RKO (cell line): ENCODE measurements around the gene VAC14.

Experiments used
- DNase-seq: peaks from one replicate; pipeline ENCODE4 v3.0.0-alpha.2; 2016; ENCODE audit warnings: low spot score

The VAC14 gene

DNA sequence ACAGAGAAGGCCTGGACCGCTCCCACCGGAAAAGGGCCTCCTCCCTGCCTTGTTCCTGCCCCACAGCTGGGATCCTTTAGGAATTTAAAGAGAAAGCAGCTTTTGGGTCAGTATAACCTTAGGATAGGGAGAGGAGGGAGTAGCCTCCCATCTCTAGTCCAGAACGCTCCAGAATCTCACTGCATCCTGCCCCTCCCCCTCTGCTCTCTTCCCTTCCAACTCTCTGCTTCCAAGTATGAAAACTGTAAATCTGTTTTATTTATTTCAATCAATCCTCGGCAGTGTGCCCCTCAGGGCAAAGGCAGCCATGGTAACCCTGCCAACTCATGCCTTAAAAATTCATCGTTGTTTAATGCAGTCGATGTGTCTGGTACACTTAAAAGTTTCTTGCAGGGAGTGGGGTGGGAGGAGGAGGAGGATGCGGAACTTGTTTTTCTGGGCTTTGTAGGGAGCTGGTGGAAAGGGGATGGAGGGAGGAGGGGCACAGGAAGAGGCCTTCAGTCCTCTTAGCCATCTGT, 94.0 kb downstream of the VAC14 start:
- DNase-seq, result no peak

DNA sequence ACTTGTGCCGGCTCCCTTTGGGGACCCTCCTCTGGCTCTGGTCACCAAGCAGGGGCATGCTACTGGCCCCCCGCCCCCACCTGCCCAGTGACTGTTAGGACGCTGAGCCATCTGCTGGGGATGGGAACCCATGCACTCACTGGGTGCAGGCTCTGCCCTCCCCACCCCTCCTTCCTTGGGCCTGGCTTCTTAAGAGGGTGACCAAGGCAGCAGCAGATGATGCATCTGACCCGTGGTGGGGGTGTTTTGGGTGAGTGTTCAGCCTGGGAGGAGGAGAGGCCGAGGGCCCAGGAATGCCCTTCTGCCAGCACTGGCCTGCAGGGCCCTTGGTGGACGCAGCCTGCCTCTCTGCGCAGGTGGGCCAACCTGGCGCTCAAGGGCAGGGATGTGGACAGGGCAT, 95.9 kb downstream of the VAC14 start:
- no peak for DNase-seq

DNA sequence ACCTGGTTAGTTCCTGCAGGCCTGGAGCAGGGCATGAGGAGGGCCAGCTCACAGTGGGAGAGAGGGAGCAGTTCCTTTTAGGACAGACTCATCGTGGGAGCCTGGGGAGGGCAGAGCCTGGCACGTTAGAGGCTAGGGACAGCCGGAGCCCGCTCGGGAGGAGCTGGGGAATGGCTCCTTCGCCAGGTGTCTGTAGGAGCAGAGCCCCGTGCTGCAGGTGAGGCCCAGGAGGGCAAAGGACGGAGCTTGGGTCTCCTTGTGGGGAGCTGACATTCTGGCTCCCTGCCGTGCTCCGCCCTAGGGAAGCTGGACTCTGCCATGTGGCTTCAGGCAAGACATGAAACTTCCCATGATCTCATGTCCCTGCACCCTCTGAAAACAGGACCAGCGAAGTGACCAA, 96.4 kb downstream of the VAC14 start:
- no peak for DNase-seq

DNA sequence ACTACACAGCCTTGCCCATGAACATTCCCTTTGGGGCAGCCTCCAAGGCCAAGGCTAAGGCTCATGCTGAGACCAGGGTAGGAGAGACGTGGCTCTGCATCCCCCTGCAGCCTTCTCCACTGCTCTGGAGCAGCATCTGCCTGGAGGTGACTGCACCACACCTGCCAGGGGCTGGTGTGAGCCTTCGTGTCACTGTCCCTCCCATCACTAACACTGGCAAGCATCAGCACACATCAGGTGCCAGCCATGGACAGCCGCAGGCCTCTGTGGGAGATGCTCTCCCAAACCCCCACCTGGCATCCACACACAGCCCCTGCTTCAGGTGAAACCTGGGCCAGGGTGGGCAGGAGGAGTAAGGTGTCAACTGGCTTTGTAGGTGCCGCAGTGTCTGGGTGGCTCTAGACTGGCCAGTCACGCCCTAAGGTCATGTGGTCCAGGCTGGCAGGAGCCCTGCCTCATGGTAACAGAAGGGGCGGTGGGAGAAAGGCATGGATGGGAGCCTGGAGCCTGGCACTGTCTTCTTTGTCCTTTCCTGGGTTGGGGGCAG, 97.0 kb downstream of the VAC14 start:
- no peak for DNase-seq

DNA sequence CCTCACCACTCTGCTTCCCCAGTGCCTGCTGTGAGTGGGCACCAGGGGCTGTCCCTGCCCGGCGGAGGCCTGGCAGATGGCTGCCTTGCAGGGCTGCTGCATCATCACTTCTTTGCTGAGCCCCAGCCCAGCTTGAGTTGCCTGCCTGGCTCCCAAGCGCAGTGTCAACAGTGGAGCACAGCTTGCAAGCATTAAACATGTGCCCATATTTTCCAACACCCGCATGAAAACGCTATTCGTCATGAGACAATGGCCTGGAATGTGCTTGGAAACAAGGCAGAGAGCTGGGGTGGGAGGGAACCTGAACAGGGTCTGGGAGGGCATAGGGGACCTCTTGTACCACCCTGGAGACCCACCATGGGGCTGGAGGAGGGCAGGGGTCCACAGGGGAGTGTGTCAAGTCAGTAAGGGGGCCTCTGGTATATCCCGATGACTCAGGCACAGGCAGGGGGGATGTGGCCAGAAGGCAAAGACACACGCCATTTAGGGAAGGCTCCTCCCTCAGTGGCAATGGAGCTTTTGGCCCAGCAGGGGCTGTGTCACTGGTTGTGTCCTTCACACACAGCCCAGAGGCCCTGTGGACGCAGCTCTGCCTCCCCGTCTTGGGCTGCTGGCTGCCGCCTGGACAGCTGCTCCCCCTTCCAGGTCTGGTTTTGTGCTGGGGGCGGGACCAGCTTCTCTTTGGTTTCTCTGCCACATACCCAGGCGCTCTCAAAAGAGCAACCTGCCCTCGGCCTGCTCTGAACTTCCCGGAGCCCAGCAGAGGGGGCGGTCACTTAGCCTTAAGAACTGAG, 97.7 kb downstream of the VAC14 start:
- no peak for DNase-seq

DNA sequence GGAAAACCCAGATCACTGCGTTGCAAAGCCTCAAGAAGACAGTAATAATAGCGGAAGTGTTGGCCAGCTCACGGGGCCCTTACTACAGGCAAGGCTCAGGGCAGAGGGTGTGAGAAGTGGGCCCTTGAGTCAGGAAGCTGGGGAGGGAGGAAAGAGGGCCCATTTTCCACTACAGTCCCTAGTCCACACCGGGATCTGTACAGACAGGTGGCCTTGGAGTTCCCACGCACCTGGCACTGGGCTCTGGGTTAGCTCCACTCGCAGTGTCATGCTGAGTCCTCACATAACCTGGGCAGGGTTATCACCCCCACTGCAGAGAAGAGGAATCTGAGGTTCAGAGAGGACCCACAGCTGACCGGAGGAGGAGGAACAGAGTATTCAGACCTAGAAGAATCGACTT, 98.3 kb downstream of the VAC14 start:
- DNase-seq, result no peak

DNA sequence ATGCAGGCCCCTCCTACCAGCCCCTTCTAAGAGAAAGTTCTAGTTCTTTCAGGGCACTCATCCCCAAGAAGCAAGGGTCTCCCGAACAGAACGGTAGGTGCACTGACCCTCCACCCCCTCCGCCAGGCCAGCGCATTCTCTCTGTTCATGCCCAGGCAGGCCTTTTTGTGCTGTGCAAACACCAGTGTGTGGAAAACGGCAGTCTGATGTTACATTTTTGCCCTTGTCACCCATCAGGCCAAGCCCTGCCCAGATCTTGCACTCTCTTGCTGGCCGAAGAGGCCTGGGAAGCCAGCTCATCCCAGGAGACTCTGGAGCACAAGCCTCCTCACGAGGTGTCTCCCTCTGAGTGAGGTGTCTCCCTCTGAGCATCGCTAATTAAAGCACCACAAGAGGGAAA, 99.0 kb downstream of the VAC14 start:
- DNase-seq, result no peak

DNA sequence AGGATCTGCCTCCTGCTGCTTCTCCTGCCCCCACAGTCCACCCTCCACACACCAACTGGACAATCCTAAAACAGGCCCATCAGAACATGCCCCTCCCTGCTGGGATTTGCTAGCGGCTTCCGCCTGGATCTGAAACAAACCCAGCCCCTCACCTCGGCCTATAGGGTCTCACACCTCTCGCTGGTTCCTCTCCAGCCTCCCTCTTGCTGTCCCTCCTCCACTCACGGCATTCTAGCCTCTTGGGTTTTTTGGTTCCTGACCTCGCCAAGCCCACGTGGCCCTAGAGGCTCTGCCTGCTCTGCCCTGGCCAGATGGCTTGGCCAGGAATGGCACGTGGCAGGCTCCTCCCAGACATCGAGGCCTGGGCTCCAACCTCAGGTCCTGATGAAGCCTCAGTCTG, 99.4 kb downstream of the VAC14 start:
- no peak for DNase-seq

DNA sequence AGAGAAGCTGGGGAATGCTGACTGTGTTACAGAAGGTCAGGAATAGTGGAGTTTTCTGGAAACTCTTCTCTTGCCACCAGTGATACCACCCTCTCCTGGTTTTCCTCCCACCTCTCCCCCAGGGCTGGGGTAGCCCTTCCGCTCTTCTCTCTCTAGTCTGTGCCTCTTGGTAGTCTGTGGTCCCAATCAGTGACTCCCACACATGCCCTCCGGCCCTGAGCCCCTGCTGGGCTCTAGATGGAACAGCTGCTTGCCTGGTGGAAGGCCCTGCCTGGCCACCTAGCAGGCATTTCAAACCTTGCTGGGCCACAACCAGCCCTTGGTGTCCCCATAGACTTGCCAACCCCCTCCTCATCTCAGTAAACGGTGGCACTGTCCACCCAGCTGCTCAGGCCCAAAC, 99.9 kb downstream of the VAC14 start:
- no peak for DNase-seq

DNA sequence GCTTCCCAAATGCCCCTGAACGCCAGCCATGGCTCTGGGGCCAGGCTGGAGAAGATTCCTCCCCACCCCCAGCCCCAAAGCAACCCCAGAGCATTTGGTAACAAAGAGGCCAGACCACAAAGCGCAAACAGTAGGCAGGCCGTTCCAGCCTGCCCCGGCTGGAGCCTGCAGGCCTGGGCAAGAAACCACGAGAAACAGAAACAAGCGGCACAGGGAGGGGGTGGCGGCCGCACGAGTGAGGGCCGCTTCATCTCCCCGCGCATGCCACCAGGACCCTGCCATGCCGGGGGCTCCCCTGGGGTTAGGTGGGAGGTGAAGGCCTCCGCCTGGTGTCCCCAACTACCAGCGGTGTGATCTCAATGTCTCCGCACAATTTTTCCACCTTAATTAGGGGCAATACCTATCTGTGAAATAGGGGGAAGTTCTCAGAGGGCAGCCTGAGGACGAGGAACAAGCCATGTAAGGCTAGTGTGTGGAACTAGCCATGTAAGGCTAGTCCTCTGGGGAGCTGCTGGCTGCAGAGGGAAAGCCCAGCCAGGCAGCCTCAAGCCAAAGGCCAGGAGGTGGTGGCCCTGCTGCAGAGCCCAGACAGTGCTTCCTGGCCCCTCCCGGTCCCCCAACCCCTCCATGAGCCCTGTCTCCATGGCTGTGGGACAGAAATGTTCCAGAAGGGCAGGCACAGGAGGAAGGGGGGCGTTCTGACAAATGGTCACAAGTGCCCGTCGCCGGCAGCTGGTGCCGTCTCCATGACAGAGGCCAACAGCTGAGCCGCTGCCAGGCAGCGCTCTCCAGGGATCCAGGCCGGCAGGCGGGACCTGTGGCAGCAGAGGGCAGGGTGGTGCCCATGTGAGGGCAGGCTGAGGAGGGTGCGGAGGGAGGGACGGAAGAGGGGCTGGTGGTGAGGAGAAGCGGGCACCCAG, 100.6 kb downstream of the VAC14 start:
- no peak for DNase-seq

DNA sequence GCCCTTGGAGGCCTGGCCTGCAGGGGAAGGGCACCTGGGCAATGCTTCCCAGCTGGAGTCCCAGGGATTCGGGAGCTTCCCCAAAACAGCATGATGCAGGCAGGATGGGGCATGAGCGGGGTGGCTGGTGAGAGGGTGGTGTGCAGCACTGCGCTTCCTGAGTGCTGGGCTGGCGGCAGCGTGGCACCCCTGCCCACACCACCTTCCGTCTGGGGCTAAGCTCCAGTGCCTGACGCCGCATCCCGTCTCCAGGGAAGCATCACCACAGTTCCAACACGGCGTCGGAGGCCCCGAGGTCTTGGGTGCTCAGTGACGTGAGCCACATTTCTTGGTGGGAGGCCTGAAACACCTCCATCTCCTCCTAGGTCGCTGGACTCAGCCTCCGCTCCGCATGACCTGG, 101.3 kb downstream of the VAC14 start:
- DNase-seq, result no peak

DNA sequence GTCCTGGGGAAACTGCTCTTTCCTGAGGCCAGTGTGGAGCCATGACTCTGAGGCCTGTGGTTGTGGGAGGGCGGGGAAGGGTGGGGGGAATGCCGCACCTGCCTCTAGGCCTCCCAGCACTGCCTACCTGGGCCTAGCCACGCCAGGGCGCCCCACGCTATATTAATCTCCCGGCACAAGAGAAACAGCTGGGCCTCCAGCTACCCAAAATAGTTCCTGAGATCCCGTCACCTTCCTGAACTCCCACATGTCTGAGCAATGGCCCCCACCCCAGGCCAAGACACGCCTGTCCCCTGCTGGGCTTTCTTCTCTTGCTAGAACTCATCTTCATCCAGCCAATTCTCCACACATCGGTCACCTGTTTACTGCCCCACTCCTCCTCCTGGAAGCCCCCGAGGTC, 102.1 kb downstream of the VAC14 start:
- no peak for DNase-seq

DNA sequence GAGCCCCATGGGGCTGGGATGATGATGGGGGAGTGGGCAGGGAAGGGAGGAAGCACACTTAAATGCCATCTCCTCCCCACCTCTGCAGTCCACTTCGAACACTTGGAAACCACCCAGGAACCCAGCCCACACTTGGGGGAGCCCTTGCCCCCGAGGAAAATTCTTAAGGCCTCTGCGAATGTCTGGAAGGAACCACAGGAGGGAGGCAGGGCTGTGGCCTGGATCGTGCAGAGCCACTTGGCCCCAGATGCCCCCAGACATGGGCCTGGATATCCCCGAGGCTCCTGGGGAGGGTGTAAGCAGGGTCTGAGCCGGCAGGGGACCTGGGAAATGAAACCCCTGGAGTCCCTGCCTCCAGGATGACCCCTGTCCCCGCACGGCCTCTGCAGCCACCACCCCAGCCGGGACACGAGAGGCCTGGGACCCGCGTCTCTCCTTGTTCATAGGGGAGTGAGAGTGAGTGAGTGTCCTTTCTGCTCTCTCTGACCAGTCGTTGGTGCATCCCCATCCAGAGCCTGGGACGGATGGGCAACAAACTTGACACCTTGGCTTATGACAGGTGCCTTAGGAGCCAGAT, 103.3 kb downstream of the VAC14 start:
- DNase-seq, result no peak

DNA sequence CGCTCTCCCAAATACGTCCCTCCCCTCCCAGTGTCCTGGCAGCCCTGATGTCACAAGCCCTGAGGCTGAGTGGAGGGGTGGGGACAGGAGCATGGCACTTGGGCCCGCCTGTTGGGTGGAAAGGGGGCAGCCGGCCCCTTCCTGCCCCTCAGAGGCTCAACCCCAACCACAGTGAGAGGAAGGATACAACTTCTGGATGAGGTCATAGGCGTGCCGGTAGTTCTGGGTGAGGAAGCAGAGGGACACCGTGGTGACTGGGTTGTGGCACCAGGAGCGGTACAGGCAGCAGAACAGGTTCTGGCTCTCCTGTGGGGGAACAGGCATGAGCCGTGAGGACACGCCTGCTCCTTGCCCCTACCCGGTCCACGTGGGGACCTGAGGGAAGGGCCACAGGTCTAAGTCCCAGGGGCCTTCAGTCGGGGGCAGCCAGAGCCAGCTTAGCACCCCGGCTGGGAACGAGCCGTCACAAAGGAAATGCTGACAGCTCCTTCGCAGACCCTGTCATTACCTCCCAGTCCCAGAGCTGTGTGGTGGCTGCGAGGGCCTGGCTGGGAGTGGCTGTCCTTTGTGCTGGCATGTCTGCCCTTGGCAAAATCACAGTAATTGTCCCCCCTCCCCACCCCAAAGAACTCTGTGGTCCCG, 103.9 kb downstream of the VAC14 start:
- no peak for DNase-seq

DNA sequence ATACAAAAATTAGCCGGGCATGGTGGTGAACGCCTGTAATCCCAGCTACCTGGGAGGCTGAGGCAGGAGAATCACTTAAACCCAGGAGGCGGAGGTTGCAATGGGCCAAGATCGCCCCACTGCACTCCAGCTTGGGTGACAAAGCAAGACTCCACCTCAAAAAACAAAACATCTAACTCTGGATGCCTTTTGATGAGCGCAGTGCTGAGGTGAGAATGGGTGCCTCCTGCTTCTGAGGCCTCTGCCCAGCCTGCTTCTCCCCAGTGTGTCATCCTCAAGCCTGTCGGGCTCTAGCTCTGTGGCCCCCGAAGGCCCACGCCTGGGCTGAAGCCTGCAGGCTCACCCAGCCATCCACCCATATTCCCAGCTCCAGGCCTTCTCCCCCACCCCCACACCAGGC, 104.6 kb downstream of the VAC14 start:
- DNase-seq, result no peak

DNA sequence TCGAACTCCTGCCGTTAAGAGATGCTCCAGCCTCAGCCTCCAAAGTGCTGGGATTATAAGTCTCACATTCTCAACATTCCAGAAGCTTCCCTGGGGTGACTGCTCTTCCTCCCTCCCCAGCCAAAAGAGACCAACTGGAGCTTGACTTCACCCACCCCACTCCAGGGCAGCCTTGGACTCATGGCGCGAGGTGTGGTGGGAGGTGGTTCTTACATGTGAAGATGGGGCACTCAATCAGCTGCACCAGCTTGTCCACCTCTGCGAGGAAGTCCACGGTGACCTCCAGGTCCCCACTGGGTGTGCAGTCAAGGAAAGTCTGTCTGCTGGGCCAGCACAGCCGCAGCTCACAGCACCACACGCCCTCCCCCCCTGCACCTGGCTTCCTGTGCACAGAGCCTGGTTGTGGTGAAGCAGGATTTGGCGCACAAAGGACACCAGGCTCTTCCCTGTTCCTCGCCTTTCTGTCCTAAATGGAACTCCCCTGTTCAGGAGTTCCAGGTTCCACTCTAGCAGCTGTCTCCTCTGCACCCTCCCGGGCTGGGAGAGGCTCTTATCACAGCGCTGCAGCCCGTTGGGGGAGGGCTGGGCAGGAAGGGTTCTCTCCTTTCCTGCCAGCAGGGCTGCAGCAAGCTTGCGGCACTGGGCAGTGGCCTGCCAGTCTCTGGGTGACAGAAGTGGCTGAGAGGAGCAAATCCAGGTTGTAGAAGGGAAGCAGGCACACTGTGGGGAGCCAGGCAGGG, 105.5 kb downstream of the VAC14 start:
- DNase-seq, result no peak

DNA sequence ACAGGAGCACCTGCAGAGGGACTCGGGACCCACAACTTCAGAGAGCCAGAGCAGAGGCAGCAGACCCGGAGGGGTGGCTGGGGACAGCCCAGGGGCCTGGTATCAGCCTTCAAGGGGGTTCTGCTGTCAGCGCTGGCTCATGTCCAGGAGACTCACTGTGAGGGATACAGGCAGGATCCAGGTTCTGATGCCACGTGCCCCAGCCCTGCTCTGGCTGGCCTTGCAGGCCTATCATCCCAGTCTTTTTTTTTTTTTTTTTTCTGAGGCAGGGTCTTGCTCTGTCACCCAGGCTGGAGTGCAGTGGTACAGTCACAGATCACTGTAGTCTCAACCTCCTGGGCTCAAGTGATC, 106.1 kb downstream of the VAC14 start:
- DNase-seq, result no peak

DNA sequence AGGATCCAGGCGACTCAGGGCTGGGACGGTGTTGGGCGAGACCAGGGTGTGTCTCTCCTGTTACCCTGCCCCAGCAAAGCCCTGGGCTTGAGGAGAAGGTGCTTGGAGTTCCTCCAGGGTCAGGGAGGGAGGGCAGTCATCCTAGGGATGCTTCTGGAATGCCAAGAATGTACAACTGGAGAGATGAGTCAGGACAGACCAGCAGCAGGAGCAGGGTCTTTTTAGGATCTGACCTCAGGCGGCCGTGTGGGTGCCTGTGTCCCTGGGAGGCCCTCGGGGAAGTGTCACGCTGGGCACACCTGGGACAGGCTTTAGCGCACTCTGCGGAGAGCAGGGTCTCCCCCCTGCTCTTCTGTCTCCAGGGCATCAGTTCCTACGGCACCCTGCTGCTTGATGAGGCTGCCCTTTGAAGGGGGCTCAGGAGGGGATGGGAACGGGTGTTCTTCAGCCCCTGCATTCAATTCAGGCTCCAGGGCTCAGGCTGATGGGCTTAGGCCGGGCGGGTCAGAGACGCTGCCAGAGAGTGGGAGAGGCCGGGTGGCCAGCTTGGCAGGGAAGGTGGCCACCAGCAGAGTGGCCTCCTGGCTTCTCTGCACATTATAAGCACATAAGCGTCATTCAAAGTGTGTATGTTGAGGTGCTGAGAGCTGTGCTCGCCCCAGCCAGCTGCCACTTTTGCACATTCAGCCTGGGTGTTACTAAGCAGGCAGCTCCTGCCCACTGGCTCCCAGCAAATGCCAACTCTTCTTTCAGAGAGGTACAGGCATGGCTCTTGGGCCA, 106.7 kb downstream of the VAC14 start:
- peak; percentile 39 for DNase-seq

DNA sequence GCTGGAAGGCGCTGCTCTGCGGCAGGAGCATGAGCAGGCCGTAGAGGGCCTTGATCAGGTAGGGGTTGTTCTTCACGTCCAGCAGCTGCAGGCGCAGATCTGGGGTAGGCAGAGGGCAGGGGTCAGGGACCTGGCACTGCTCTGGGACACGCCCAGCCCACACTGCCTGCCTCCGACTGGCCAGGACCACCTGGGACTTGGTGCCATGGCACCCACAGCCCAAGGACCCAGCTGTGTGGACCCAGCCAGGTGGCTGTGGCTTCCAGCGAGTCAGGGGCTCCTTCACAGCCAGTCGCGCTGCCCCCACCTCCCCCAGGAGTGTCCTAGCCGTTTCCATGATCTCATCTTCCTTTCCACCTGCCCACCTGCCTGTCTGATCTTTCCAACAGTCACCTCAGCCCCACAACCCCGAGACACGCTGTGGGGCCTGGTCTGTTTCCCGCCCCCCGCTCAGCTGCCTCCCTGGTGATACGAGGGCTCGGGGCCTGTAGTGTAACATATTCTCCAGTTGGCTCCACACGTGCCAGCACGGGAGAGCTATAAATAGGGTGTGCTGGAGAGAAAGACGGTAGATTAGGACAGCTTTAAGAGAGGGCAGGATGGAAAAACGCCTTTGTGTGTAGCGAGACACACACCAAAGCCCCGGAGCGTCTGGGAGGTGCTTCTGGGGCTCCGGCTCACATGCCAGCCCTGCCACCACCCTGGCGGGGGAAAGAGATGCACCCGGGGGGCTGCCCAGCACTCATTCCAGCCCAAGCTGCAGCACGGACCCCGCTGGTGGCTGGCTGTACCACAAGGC, 107.9 kb downstream of the VAC14 start:
- DNase-seq, result no peak
